ENCODE data around the gene SRGAP3. TPM values are rescaled to one million over a fixed set of nuclear protein-coding genes. Genes with fewer than 3 reads are reported as not detected.

SRGAP3 gene
- polyA plus RNA-seq, 2 donors: 1.3 to 3.3 TPM

DNA sequence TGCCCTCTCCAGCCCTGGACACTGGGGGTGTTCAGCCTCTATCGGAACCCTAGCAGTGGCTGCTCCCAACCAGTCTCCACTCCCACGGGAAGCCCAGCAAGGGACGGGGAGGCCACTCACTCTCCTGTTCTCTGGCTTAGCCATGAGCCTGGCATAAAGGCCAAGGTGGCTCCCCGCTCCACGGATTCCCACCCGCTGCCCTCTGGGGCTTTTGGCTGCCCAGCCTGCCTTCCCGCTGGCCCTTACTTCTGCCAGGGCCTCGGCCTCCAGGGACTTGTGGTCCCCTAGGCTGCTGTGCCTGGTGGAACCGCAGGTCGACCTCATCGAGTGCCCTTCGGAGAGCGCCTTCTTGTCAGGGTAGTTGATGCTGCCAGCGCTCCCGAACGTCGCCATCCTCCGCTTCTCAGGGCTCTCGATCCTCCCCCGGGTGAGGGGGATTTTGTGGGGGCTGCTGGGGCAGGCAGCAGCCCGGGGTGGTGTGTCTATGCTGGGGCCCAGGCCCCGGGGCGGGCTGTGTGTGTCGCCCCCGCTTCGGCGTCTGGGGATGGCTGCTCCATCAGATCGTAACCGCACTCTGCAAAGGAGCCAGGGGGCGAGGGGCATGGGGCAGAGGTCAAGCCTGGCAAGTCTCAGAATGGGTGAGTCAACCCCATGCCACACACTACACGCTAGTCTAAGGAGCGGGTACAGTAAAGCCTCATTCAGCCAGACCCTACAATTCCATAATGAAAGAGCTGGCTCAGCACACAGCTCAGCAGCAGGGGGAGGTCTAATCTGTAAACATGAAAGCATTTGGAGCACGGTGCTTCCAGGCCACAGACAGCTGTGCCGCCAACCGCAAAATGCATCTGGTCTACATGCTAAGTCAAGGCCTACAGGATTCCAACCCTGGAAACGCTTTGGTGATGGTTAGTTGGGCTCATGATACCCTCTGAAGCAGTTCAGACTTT, 258.9 kb downstream of the SRGAP3 start:
- Histone ChIP-seq H3K36me3 (ENCODE audit: control insufficient read depth in 2 of 2, insufficient read depth in 2 of 2, low read length in 1 of 2) (peaks cover 0 to 8% of the 10 kb centered on the region in 2 donors), H3K27me3 (ENCODE audit: control insufficient read depth in 1 of 2, insufficient read depth in 2 of 2, low read length in 2 of 2) (no peaks in the 10 kb centered on the region), H3K4me3 (ENCODE audit: low read depth in 1 of 2, low read length in 2 of 2) (no peak overlapping the region), H3K4me1 (ENCODE audit: control insufficient read depth in 2 of 2, insufficient read depth in 2 of 2, low read length in 1 of 2) (no peaks in the 10 kb centered on the region), H3K27ac (ENCODE audit: low read depth in 2 of 2, low read length in 1 of 2) (no peak overlapping the region), H3K9me3 (ENCODE audit: control insufficient read depth in 2 of 2, insufficient read depth in 1 of 2, low read depth in 1 of 2, low read length in 1 of 2) (no peaks in the 10 kb centered on the region)
- 92 to 95% methylated on average over 36 of the region's 36 CpGs for WGBS, 2 donors

- Histone ChIP-seq H3K4me3 (ENCODE audit: low read depth in 1 of 2, low read length in 2 of 2) (no peak overlapping the region), H3K4me1 (ENCODE audit: control insufficient read depth in 2 of 2, insufficient read depth in 2 of 2, low read length in 1 of 2) (no peaks in the 10 kb centered on the region), H3K27me3 (ENCODE audit: control insufficient read depth in 1 of 2, insufficient read depth in 2 of 2, low read length in 2 of 2) (no peaks in the 10 kb centered on the region), H3K9me3 (ENCODE audit: control insufficient read depth in 2 of 2, insufficient read depth in 1 of 2, low read depth in 1 of 2, low read length in 1 of 2) (no peaks in the 10 kb centered on the region), H3K27ac (ENCODE audit: low read depth in 2 of 2, low read length in 1 of 2) (no peak overlapping the region), H3K36me3 (ENCODE audit: control insufficient read depth in 2 of 2, insufficient read depth in 2 of 2, low read length in 1 of 2) (peaks cover 0 to 9% of the 10 kb centered on the region in 2 donors)
- 91 to 92% methylated on average over 8 of the region's 8 CpGs for WGBS, 2 donors
Measured at GRCh38 chr3:8988791-8989558, 260.5 kb downstream of the SRGAP3 start.

DNA sequence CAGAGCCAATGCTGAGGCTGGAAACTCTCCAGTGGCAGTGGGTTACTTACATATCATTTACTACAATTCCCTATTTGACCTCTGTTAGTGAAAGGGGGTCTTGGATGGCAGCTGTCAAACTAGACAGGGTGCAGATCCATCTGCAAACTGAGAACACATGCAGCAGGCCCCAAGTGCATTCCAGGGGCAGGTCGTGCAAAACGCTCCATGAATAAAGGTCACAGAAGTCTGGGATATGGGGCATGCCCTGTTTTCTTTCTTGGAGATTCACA, 261.1 kb downstream of the SRGAP3 start:
- Histone ChIP-seq H3K27me3 (ENCODE audit: control insufficient read depth in 1 of 2, insufficient read depth in 2 of 2, low read length in 2 of 2) (no peaks in the 10 kb centered on the region), H3K9me3 (ENCODE audit: control insufficient read depth in 2 of 2, insufficient read depth in 1 of 2, low read depth in 1 of 2, low read length in 1 of 2) (no peaks in the 10 kb centered on the region), H3K27ac (ENCODE audit: low read depth in 2 of 2, low read length in 1 of 2) (no peak overlapping the region), H3K4me3 (ENCODE audit: low read depth in 1 of 2, low read length in 2 of 2) (no peak overlapping the region), H3K36me3 (ENCODE audit: control insufficient read depth in 2 of 2, insufficient read depth in 2 of 2, low read length in 1 of 2) (peaks cover 0 to 9% of the 10 kb centered on the region in 2 donors), H3K4me1 (ENCODE audit: control insufficient read depth in 2 of 2, insufficient read depth in 2 of 2, low read length in 1 of 2) (no peaks in the 10 kb centered on the region)
- WGBS, 2 donors: 51 to 57% methylated on average over 2 of the region's 2 CpGs

DNA sequence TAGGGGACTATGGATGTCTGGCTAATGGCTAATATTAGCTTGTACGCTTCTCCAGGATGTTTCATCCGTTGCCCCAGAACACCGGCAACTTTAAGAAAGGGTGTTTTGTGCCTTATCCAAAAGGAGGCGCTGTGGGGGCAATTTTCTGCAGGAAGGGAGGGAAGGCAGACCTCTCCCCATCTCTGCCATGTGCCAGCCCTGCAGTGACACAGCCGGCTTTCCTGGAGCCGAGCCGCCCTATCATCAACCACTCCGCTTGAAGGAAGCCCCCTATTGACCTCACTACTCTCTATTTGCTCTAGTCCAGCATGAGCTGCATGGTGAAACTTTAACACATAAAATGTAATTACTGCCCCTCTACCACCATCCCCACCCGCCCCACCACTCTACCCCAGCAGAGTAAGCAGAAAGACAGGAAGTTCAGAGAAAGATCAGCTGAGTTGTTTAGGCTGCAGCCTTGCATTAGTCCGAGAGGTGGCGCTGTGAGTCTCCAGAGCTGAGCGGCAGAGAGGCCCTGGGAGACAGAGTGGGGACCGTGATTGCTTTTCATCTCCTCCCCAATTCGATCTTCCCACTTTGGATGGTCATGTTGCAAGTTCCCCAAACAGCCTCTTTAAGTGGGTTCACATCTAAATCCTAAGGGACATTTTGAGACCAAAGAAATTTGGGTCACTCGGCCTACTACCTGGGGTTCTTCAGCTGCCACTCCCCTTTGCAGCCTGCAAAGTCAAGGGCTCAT, 261.6 kb downstream of the SRGAP3 start:
- Histone ChIP-seq H3K36me3 (ENCODE audit: control insufficient read depth in 2 of 2, insufficient read depth in 2 of 2, low read length in 1 of 2) (peaks cover 0 to 9% of the 10 kb centered on the region in 2 donors), H3K27me3 (ENCODE audit: control insufficient read depth in 1 of 2, insufficient read depth in 2 of 2, low read length in 2 of 2) (no peaks in the 10 kb centered on the region), H3K4me3 (ENCODE audit: low read depth in 1 of 2, low read length in 2 of 2) (no peak overlapping the region), H3K27ac (ENCODE audit: low read depth in 2 of 2, low read length in 1 of 2) (no peak overlapping the region), H3K4me1 (ENCODE audit: control insufficient read depth in 2 of 2, insufficient read depth in 2 of 2, low read length in 1 of 2) (no peaks in the 10 kb centered on the region), H3K9me3 (ENCODE audit: control insufficient read depth in 2 of 2, insufficient read depth in 1 of 2, low read depth in 1 of 2, low read length in 1 of 2) (no peaks in the 10 kb centered on the region)
- WGBS, 2 donors: 38 to 53% methylated on average over 15 of the region's 15 CpGs

- Histone ChIP-seq H3K4me3 (ENCODE audit: low read depth in 1 of 2, low read length in 2 of 2) (no peak overlapping the region), H3K27me3 (ENCODE audit: control insufficient read depth in 1 of 2, insufficient read depth in 2 of 2, low read length in 2 of 2) (no peaks in the 10 kb centered on the region), H3K27ac (ENCODE audit: low read depth in 2 of 2, low read length in 1 of 2) (no peak overlapping the region), H3K36me3 (ENCODE audit: control insufficient read depth in 2 of 2, insufficient read depth in 2 of 2, low read length in 1 of 2) (peaks cover 0 to 9% of the 10 kb centered on the region in 2 donors), H3K4me1 (ENCODE audit: control insufficient read depth in 2 of 2, insufficient read depth in 2 of 2, low read length in 1 of 2) (no peaks in the 10 kb centered on the region), H3K9me3 (ENCODE audit: control insufficient read depth in 2 of 2, insufficient read depth in 1 of 2, low read depth in 1 of 2, low read length in 1 of 2) (no peaks in the 10 kb centered on the region)
- 67 to 79% methylated on average over 6 of the region's 6 CpGs for WGBS, 2 donors
Measured at GRCh38 chr3:8987226-8987625, 262.2 kb downstream of the SRGAP3 start.

GRCh38 chr3:8986741-8987140, 262.7 kb downstream of the SRGAP3 start:
- WGBS, 2 donors: 86 to 88% methylated on average over 6 of the region's 6 CpGs
- Histone ChIP-seq H3K4me1 (ENCODE audit: control insufficient read depth in 2 of 2, insufficient read depth in 2 of 2, low read length in 1 of 2) (no peaks in the 10 kb centered on the region), H3K36me3 (ENCODE audit: control insufficient read depth in 2 of 2, insufficient read depth in 2 of 2, low read length in 1 of 2) (peaks cover 0 to 9% of the 10 kb centered on the region in 2 donors), H3K9me3 (ENCODE audit: control insufficient read depth in 2 of 2, insufficient read depth in 1 of 2, low read depth in 1 of 2, low read length in 1 of 2) (no peaks in the 10 kb centered on the region), H3K4me3 (ENCODE audit: low read depth in 1 of 2, low read length in 2 of 2) (no peak overlapping the region), H3K27ac (ENCODE audit: low read depth in 2 of 2, low read length in 1 of 2) (no peak overlapping the region), H3K27me3 (ENCODE audit: control insufficient read depth in 1 of 2, insufficient read depth in 2 of 2, low read length in 2 of 2) (no peaks in the 10 kb centered on the region)

DNA sequence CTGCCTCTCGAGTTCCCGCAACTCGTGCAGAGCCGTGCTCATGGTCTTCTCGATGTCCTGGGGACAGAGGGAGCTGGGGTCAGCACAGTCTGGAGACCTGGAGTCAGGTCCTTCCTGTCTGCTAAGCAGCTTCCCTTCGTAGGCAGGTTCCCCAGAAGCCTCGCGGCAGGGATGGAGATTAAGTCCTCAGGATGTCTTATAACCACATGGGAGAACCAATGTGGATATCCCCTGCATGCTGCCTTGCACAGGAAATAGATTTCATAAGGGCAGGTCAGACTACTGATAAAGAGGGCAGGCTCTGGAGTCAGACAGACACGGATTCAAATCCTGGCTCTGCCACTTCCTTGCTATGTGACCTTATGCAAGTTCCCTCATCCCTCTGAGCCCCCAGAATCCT, 263.6 kb downstream of the SRGAP3 start:
- Histone ChIP-seq H3K9me3 (ENCODE audit: control insufficient read depth in 2 of 2, insufficient read depth in 1 of 2, low read depth in 1 of 2, low read length in 1 of 2) (no peaks in the 10 kb centered on the region), H3K27me3 (ENCODE audit: control insufficient read depth in 1 of 2, insufficient read depth in 2 of 2, low read length in 2 of 2) (no peaks in the 10 kb centered on the region), H3K36me3 (ENCODE audit: control insufficient read depth in 2 of 2, insufficient read depth in 2 of 2, low read length in 1 of 2) (peaks cover 0 to 7% of the 10 kb centered on the region in 2 donors), H3K4me3 (ENCODE audit: low read depth in 1 of 2, low read length in 2 of 2) (no peak overlapping the region), H3K27ac (ENCODE audit: low read depth in 2 of 2, low read length in 1 of 2) (no peak overlapping the region), H3K4me1 (ENCODE audit: control insufficient read depth in 2 of 2, insufficient read depth in 2 of 2, low read length in 1 of 2) (no peaks in the 10 kb centered on the region)
- 82 to 87% methylated on average over 9 of the region's 9 CpGs for WGBS, 2 donors

GRCh38 chr3:8985411-8985831, 264.0 kb downstream of the SRGAP3 start:
- no peaks in the 10 kb centered on the region for H3K27me3 ChIP-seq (ENCODE audit: control insufficient read depth in 1 of 2, insufficient read depth in 2 of 2, low read length in 2 of 2)
- 96 to 97% methylated on average over 22 to 37 of the region's 37 CpGs for WGBS, 2 donors
- H3K9me3 ChIP-seq (ENCODE audit: control insufficient read depth in 2 of 2, insufficient read depth in 1 of 2, low read depth in 1 of 2, low read length in 1 of 2): no peaks in the 10 kb centered on the region
- H3K4me1 ChIP-seq (ENCODE audit: control insufficient read depth in 2 of 2, insufficient read depth in 2 of 2, low read length in 1 of 2): no peaks in the 10 kb centered on the region
- no peak overlapping the region for H3K4me3 ChIP-seq (ENCODE audit: low read depth in 1 of 2, low read length in 2 of 2)
- peaks cover 0 to 6% of the 10 kb centered on the region in 2 donors for H3K36me3 ChIP-seq (ENCODE audit: control insufficient read depth in 2 of 2, insufficient read depth in 2 of 2, low read length in 1 of 2)
- no peak overlapping the region for H3K27ac ChIP-seq (ENCODE audit: low read depth in 2 of 2, low read length in 1 of 2)

DNA sequence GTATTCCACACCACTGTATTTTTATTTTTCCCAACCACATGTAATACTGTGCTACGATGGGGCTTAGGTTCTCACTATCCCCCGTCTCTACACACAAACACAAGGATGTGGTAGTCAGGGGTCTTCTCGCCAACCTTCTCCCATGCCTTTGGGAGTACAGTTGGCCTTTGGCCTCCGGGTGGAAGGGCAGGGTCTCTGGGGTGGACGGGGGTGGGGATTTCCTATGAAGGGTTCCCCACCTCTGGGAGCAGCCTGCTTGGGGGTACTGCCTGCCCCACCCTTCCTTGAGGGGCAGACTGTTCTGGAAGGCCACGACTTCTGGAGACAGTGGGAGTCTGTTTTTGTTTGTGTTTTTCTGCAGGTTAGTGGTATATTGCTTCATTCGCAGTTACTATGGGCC, 264.9 kb downstream of the SRGAP3 start:
- Histone ChIP-seq H3K27ac (ENCODE audit: low read depth in 2 of 2, low read length in 1 of 2) (no peak overlapping the region), H3K36me3 (ENCODE audit: control insufficient read depth in 2 of 2, insufficient read depth in 2 of 2, low read length in 1 of 2) (peaks cover 0 to 3% of the 10 kb centered on the region in 2 donors), H3K4me3 (ENCODE audit: low read depth in 1 of 2, low read length in 2 of 2) (no peak overlapping the region), H3K9me3 (ENCODE audit: control insufficient read depth in 2 of 2, insufficient read depth in 1 of 2, low read depth in 1 of 2, low read length in 1 of 2) (no peaks in the 10 kb centered on the region), H3K27me3 (ENCODE audit: control insufficient read depth in 1 of 2, insufficient read depth in 2 of 2, low read length in 2 of 2) (no peaks in the 10 kb centered on the region), H3K4me1 (ENCODE audit: control insufficient read depth in 2 of 2, insufficient read depth in 2 of 2, low read length in 1 of 2) (no peaks in the 10 kb centered on the region)
- WGBS, 2 donors: 79 to 88% methylated on average over 7 of the region's 7 CpGs

Measured in esophagus (tissue), 2 donors.